ENCODE results near the gene ACYP2.
A peak's percentile ranks its signal among the peaks of the same experiment; 100 is the strongest.

- TF ChIP-seq, protein P1, sequence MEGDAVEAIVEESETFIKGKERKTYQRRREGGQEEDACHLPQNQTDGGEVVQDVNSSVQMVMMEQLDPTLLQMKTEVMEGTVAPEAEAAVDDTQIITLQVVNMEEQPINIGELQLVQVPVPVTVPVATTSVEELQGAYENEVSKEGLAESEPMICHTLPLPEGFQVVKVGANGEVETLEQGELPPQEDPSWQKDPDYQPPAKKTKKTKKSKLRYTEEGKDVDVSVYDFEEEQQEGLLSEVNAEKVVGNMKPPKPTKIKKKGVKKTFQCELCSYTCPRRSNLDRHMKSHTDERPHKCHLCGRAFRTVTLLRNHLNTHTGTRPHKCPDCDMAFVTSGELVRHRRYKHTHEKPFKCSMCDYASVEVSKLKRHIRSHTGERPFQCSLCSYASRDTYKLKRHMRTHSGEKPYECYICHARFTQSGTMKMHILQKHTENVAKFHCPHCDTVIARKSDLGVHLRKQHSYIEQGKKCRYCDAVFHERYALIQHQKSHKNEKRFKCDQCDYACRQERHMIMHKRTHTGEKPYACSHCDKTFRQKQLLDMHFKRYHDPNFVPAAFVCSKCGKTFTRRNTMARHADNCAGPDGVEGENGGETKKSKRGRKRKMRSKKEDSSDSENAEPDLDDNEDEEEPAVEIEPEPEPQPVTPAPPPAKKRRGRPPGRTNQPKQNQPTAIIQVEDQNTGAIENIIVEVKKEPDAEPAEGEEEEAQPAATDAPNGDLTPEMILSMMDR (conservative IDR thresholded peaks at IDR 0.05; ENCODE audit: low read length) = peak; percentile 39; the same call in 1 of the 2 replicates
- no peak for TF ChIP-seq EZH2phosphoT487 (IDR thresholded peaks at IDR 0.05; ENCODE audit: borderline replicate concordance)
These were observed 11.7 kb upstream of the ACYP2 start for GRCh38 chr2:54103454-54104314.
